DND-41 (cell line): ENCODE data around the gene KRTAP1-5.

Source experiments
- CTCF ChIP-seq: IDR thresholded peaks from 2 replicates; pipeline ENCODE4 v1.5.1; 2012; ENCODE audit warnings: borderline replicate concordance, low read length, moderate library complexity, mild to moderate bottlenecking; ENCODE audit not compliant: poor library complexity, severe bottlenecking; ENCODE audit errors: extremely low read depth
- EZH2 ChIP-seq: IDR thresholded peaks from 3 replicates; pipeline ENCODE4 v1.6.1; 2012; ENCODE audit warnings: borderline replicate concordance, low read depth, mild to moderate bottlenecking, moderate library complexity, low read length, inconsistent platforms; ENCODE audit not compliant: severe bottlenecking

- TF ChIP-seq CTCF (no peak), EZH2 (no peak)
These were observed 18.2 kb downstream of the KRTAP1-5 start, which contains the start of gene KRTAP3-1 for GRCh38 chr17:41008811-41009210.
